GM19025 (cell line): ENCODE measurements around the gene HMX1.

Experiments used
- ATAC-seq: cut with Tn5 transposase; IDR thresholded peaks from one replicate; pipeline ENCODE4 v1.9.1; 2021; ENCODE audit warnings: mild to moderate bottlenecking, low read depth, moderate library complexity; ENCODE audit not compliant: unreplicated experiment

HMX1 gene

GRCh38 chr4:8846826-8847225, 24.8 kb downstream of the HMX1 start:
- no peak for ATAC-seq

- no peak for ATAC-seq
These were observed 25.5 kb downstream of the HMX1 start for GRCh38 chr4:8846046-8846720.

GRCh38 chr4:8844976-8845690, 26.5 kb downstream of the HMX1 start:
- ATAC-seq: no peak

GRCh38 chr4:8843597-8843996, 28.0 kb downstream of the HMX1 start:
- ATAC-seq: no peak

GRCh38 chr4:8842614-8843013, 29.0 kb downstream of the HMX1 start:
- no peak for ATAC-seq

GRCh38 chr4:8841678-8842268, 29.9 kb downstream of the HMX1 start:
- ATAC-seq: no peak

- ATAC-seq: no peak
These were observed 30.7 kb downstream of the HMX1 start for GRCh38 chr4:8840816-8841455.

GRCh38 chr4:8840006-8840793, 31.4 kb downstream of the HMX1 start:
- no peak for ATAC-seq

GRCh38 chr4:8838961-8839431, 32.6 kb downstream of the HMX1 start:
- no peak for ATAC-seq

- ATAC-seq: no peak
These were observed 33.2 kb downstream of the HMX1 start for GRCh38 chr4:8838296-8838960.

- no peak for ATAC-seq
These were observed 34.3 kb downstream of the HMX1 start for GRCh38 chr4:8837181-8837841.

- ATAC-seq: no peak
These were observed 34.9 kb downstream of the HMX1 start for GRCh38 chr4:8836664-8837171.

- no peak for ATAC-seq
These were observed 35.9 kb downstream of the HMX1 start for GRCh38 chr4:8835521-8836365.

GRCh38 chr4:8834681-8835220, 36.9 kb downstream of the HMX1 start:
- no peak for ATAC-seq

- no peak for ATAC-seq
These were observed 39.3 kb downstream of the HMX1 start for GRCh38 chr4:8832113-8832915.

GRCh38 chr4:8831221-8832112, 40.2 kb downstream of the HMX1 start:
- no peak for ATAC-seq
